Ramos (cell line): ENCODE results near the gene GRM8.
"Not testable (repeated sequence)": the region's sequence is repeated elsewhere in the genome, so short reads cannot be mapped to it uniquely, and the experiment has no call there.

Experiments used
- in situ Hi-C: fragments of 300-500 bp; cut with MboI; formaldehyde crosslinking; loops from one replicate; pipeline ENCODE4 v1.14.3; 2022; ENCODE audit warnings: low sequenced_read_pairs; ENCODE audit not compliant: unreplicated experiment

Gene GRM8

DNA sequence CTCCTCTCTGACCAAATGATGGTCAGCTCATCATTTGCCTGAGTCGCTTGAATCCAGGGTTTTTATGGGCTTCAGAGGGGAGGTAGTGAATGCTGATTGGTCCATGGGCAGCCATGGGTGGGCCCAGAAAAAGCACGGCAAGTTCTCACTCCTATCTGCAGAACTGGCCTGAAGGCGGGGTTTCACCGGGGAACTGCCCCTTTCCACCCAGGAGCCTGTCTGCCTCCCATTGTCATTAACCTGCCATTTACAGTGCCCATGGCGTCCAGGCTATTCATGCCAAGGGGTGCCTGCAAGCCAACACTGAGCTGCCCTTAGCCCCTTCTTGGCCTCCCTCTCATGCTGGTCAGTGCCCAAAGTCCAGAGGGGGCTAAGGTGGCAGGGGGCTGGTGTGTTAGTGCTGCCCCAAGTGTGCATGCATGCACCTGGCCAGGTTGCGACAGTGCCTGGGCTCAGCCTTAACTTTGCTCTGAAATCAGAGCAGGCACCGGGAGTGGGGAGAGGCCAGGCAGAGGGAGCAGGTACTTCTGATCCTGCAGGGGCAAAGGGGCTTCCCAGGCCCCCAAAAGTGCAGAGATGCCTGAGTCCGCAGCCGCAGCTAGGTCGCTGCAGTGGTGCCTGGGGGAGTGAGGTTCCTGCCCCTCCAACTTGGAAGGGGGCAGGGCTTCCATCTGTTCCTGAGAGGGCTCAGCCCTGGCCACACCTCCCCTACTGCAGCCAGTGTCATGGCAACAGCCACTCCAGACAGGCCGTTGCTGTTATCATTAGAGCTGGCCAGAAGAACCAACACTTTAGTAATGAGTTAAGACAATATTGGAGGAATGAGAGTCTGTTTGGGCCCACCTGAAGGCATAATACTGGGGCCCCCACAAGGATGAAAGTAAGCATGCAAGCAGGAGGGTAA is 561.6 kb downstream of the GRM8 start:
- in situ Hi-C loops: no loop called here

DNA sequence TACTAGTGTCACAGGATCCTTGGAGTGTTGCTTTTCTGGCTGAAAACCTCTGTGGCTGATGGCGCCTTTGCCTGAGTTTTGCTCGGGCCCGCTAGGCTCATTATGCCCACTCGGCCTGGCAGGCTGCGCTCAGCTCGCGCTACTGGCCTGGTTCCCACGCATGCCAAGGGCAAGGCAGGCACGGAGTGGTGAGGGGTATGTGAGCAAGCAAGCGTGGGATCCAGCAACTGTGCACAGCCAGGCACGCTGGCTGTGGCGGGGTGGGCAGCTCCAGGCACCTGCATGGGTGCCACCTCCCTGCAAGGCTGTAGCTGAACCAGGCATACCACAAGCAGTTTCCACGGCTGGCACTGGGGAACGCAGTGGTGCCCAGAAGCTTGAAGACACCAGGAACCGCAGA is 562.6 kb downstream of the GRM8 start:
- in situ Hi-C loops: no loop called here

DNA sequence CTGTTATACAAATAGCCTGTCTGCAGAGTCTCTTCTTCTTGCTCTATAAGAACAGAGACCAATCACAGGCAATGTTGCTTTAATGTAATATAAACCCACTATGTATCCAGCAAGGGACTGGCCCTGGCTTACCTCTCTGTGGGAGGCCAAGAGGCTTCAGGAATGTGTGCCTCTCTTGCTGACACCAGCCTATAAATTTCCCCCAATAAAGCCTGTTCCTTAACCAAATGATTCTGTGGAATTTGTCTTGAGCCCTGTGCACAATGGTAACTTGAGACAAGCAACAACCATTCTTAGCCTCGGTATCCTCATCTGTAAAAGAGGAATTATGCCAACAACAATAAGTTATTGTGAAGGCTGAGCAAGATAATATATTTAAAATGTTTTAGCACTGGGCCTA is 563.7 kb downstream of the GRM8 start:
- in situ Hi-C loops: no loop called here

GRCh38 chr7:126686474-126686873 is 566.3 kb downstream of the GRM8 start:
- in situ Hi-C loops: no loop called here

GRCh38 chr7:126685596-126685995 is 567.1 kb downstream of the GRM8 start:
- in situ Hi-C loops: no loop called here

GRCh38 chr7:126685018-126685573 is 567.6 kb downstream of the GRM8 start:
- in situ Hi-C loops: no loop called here

DNA sequence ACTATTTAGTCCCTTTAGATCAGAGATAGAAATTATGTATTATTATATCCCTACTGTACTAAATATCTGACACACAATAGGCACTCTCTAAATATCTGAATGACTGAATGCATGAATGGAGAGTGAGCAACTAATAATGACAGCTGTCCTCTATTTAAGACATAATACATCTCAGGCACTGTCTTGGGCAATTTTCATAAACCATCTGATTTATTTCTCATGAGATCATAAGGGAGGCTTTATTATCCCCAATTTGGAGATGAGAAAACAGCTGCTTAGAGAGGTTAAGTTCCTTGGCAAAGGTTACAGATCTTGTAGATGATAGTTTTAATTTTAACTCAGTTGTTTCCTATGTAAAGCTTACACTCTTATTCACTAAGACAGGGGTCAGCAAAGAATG is 570.6 kb downstream of the GRM8 start:
- in situ Hi-C loops: no loop called here

- in situ Hi-C loops: not testable (repeated sequence)
Observed at GRCh38 chr7:126668762-126669161, 584.0 kb downstream of the GRM8 start.

GRCh38 chr7:126668367-126668752 is 584.4 kb downstream of the GRM8 start:
- in situ Hi-C loops: no loop called here

GRCh38 chr7:126667742-126668366 is 584.9 kb downstream of the GRM8 start:
- in situ Hi-C loops: no loop called here

DNA sequence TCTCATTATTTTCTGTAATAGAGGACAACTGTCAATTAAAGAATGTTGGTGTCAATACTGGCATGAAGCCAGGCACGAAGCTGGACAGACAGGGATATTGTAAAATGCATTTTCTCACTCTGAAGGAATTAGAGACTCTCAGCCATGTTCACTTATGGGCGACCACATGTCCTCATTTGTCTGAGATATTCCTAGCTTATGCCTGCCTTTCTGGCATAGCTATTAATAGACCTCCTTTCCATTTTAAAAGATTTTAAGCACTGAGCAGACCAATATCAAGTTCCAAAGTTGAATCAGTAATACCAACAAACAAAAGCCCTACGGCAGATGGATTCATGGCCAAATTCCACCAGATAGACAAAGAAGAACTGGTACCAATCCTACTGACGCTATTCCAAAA is 589.9 kb downstream of the GRM8 start:
- in situ Hi-C loops: no loop called here

DNA sequence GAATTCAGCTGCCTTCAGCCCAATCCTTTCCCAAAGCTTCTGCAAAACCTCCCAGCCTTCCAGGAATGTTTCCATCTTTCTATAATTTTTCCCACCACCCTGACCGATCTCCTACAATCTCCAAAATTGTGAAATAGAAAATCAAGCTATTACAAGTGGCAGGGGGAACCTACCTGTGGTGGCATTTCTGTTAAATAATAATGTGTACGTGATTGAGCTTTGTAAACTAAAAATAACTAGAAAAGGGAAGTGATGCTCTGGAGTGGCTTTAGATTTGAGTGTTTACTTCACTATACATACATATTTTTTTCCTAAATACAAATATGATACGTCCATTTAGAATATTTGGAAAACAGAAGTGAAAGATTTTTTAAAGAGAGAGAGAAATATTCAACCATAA is 593.6 kb downstream of the GRM8 start:
- in situ Hi-C loops: no loop called here

DNA sequence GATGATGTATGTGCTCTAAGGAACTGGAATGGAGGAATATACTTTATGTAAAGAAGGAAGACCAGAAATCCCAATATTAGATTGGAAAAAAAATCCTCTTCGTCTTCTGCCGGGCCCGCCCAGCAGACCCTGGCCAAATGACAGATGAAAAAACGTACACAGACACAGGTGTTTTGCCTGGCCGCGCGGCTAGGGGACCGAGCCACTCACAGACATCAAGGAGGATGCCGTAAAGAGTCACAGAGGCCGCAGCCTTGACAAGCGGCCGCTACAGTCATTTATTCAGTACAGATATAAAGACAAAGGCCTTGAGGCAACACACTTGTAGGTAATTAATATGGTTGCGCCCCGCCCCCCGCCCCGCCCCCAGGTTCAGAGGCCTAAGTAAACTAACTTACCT is 594.1 kb downstream of the GRM8 start:
- in situ Hi-C loops: no loop called here

DNA sequence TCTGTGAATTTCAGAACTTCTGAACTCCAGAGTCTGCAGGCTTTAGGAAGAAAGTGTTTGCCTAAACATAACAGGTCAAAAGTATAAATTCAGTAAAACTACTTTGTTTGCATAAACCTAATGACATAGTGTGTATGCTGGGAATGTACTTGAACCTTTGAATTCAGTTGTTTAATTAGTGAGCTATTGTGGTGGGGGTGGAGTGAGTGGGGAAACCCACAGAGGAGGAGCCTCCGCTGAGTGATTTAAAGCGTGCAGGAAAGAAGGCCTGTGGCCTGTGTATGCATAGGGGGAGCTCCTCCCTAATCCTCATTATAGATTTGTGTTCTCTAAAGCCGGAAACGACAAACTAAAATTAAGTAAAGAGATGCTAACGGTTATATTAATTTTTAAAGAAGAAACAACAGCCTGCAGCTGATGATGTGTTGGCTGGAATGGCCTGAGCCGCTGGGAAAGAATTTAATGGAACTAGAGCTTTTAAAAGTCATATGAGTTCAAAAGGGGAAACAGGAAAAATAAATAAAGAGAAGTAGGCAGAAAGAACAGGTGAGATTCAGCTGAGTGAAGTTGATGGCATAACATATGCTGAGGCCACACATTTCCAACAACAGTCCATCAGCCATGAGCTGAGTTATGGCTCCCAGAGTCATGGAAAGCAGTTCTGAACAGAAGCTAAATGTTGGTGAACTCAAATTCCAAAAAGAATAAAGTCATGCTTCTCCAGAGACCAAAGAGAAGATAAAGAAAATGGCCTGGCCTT is 595.0 kb downstream of the GRM8 start:
- in situ Hi-C loops: no loop called here

DNA sequence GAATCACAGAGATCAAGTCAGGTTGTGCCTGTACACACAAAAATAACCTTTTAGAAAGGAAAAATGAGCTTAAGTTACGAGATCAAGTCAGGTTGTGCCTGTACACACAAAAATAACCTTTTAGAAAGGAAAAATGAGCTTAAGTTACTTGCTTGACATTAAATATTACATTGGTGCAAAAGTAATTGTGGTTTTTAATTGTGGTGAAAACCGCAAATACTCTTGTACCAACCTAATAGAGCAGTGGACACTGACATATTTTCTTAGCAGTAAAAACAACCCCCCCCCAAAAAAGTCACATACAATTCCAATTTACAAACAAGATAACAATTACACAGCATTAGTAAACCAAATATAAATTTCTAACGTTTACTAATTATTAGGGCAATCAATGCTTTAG is 595.6 kb downstream of the GRM8 start:
- in situ Hi-C loops: no loop called here

- in situ Hi-C loops: no loop called here
Observed at GRCh38 chr7:126656165-126656564, 596.6 kb downstream of the GRM8 start.

- in situ Hi-C loops: no loop called here
Observed at GRCh38 chr7:126637538-126637937, 615.2 kb downstream of the GRM8 start.

DNA sequence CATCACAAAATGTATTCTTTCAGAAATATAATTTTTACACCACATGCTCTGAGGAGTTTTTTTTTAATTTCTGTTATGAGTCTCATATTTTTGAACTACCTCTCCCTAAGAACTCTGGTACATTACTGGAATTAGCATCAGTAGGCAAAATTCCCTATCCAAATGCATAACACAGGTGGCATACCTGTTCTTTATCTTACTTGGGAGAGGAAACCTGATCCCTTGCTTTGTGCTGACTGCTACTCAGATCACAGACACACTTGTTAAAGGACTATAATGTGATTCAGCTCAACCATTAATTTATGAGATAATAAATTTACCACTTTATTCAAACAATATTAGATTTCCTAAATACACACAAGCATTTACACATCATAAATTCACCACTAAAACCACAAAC is 617.2 kb downstream of the GRM8 start:
- in situ Hi-C loops: no loop called here

DNA sequence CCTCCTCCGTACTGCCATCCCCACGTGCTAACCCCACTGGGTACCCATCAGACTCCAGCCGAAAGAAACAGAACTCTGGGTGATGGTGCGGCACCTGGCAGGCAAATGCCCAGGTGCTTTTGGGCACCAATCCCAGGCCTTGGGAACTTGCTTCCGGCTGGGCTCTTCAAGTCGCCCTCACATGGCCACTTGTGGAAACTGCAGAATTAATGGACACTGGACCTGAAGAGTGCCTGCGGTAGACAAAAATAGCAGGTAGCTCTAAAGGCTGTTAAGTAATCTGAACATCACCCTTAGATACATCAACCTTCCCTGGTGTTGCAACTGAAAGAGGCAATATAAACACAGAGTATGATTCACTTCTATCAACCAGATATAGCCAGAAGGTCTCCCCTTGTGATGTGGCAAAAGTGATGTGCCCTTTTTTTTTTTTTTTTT is 644.4 kb downstream of the GRM8 start:
- in situ Hi-C loops: no loop called here

GRCh38 chr7:126606331-126606730 is 646.4 kb downstream of the GRM8 start:
- in situ Hi-C loops: no loop called here

GRCh38 chr7:126605553-126605952 is 647.2 kb downstream of the GRM8 start:
- in situ Hi-C loops: no loop called here
